Upper lobe of left lung (tissue), 4 donors: ENCODE results near the gene EPS8L2.

Source experiments
- EP300 ChIP-seq, 4 donors: sonication (generic); formaldehyde crosslinking; IDR thresholded peaks; one replicate each; pipeline ENCODE4 v1.5.1; 2017; ENCODE audit warnings: antibody characterized with exemption in 4 of 4, control low read depth in 2 of 4
- POLR2A ChIP-seq, 4 donors: fragments of 450-650 bp; IDR thresholded peaks; one replicate each; pipeline ENCODE4 v1.5.1; 2016 to 2017; ENCODE audit warnings: antibody characterized with exemption in 4 of 4, mild to moderate bottlenecking in 2 of 4
- POLR2AphosphoS5 ChIP-seq, 2 donors: sonication (generic); formaldehyde crosslinking; IDR thresholded peaks; one replicate each; pipeline ENCODE4 v1.5.1; 2017; ENCODE audit warnings: antibody characterized with exemption in 2 of 2
- TF ChIP-seq, protein P1 (sequence below), 6 experiments: fragments of 450-650 bp in 4 of 6; fragments of 200-600 bp in 2 of 6; sonication (generic) in 2 of 6; IDR thresholded peaks; one replicate each; pipeline ENCODE4 v1.5.1; 2016 to 2019; ENCODE audit warnings: antibody characterized with exemption in 6 of 6

GRCh38 chr11:776263-776560 lies 70.2 kb downstream of the EPS8L2 start:
- TF ChIP-seq, protein P1, sequence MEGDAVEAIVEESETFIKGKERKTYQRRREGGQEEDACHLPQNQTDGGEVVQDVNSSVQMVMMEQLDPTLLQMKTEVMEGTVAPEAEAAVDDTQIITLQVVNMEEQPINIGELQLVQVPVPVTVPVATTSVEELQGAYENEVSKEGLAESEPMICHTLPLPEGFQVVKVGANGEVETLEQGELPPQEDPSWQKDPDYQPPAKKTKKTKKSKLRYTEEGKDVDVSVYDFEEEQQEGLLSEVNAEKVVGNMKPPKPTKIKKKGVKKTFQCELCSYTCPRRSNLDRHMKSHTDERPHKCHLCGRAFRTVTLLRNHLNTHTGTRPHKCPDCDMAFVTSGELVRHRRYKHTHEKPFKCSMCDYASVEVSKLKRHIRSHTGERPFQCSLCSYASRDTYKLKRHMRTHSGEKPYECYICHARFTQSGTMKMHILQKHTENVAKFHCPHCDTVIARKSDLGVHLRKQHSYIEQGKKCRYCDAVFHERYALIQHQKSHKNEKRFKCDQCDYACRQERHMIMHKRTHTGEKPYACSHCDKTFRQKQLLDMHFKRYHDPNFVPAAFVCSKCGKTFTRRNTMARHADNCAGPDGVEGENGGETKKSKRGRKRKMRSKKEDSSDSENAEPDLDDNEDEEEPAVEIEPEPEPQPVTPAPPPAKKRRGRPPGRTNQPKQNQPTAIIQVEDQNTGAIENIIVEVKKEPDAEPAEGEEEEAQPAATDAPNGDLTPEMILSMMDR (IDR thresholded peaks at IDR 0.05): no peak
- TF ChIP-seq POLR2AphosphoS5 (IDR thresholded peaks at IDR 0.05) (no peak), POLR2A (IDR thresholded peaks at IDR 0.05) (no peak), EP300 (IDR thresholded peaks at IDR 0.05) (no peak)
